GM13977 (cell line): ENCODE results near the gene AAMDC.
"Not testable (repeated sequence)": the region's sequence is repeated elsewhere in the genome, so short reads cannot be mapped to it uniquely, and the experiment has no call there.

Experiments used
- DNase-seq: peaks from one replicate; pipeline ENCODE4 v3.0.0; 2012; ENCODE audit warnings: low spot score
- in situ Hi-C: fragments of 300-500 bp; cut with MboI; formaldehyde crosslinking; loops from one replicate; pipeline ENCODE4 v1.12.0; 2022; ENCODE audit warnings: low sequenced_read_pairs, low pct_unique_long_range_greater_than_20kb, mixed read lengths, inconsistent platforms; ENCODE audit not compliant: unreplicated experiment
- TF ChIP-seq, protein P1 (sequence below): IDR thresholded peaks from 2 replicates; pipeline ENCODE4 v1.5.1; 2012; ENCODE audit warnings: mild to moderate bottlenecking, control low read depth; ENCODE audit not compliant: insufficient read depth; ENCODE audit errors: extremely low read depth, missing control alignments

Gene AAMDC

DNA sequence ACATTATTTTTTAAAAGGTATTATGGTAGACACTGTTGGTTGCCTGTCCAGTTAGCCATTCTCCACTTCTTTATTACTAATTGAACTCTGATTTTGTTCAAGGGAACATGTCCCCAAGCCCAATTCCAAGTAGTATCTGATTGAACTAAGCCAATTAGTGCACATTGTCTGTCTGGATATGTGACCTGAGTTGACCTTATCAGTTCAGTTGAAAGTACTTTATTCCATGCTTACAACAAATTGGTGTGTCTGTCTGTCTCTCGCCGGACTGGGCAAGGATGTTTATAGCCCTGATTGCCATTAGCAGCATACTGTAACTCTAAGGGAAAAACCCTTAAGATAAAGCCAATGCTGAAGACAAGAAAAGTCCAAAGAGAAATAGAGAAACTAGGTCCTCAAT lies 87.9 kb downstream of the AAMDC start:
- DNase-seq = no peak
- TF ChIP-seq, protein P1, sequence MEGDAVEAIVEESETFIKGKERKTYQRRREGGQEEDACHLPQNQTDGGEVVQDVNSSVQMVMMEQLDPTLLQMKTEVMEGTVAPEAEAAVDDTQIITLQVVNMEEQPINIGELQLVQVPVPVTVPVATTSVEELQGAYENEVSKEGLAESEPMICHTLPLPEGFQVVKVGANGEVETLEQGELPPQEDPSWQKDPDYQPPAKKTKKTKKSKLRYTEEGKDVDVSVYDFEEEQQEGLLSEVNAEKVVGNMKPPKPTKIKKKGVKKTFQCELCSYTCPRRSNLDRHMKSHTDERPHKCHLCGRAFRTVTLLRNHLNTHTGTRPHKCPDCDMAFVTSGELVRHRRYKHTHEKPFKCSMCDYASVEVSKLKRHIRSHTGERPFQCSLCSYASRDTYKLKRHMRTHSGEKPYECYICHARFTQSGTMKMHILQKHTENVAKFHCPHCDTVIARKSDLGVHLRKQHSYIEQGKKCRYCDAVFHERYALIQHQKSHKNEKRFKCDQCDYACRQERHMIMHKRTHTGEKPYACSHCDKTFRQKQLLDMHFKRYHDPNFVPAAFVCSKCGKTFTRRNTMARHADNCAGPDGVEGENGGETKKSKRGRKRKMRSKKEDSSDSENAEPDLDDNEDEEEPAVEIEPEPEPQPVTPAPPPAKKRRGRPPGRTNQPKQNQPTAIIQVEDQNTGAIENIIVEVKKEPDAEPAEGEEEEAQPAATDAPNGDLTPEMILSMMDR = no peak

DNA sequence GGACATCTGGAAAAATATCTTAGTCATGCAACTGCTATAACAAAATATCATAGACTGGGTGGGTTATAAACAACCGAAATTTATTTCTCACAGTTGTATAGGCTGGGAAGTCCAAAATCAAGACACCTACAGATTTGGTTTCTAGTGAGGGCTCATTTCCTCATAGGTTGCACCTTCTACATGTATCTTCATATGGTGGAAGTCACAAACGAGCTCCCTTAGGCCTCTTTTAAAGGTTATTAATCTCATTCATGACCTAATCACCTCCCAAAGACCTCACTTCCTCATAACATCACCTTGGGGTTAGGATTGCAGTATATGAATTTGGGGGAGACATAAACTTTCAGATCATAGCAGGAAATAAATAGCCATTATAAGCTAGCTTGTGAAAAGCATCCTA lies 88.3 kb downstream of the AAMDC start:
- in situ Hi-C loops = no loop called here
- TF ChIP-seq, protein P1 = no peak

More for the DNA sequence above, 87.9 kb downstream of the AAMDC start:
- in situ Hi-C loops = no loop called here

DNA sequence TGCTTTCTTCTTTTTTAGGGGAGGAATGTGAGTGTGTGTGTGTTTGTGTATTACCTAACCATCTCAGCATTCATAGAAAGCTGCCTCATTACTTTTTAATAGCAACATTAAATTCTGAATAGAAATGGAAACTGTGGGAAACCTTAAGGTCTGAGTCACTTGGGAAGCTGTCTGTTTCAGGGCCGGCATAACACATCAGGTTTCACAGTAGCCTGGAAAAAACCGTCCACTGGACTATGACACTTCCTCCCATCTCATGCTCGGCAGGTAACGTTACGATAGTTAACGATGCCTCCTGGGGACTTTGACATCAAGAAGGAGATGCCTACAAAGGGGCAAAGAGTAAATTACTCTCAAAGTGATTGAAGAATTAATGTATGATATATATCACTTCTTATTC lies 89.9 kb downstream of the AAMDC start:
- in situ Hi-C loops = not testable (repeated sequence)

More for the DNA sequence above, 88.3 kb downstream of the AAMDC start:
- DNase-seq = no peak

DNA sequence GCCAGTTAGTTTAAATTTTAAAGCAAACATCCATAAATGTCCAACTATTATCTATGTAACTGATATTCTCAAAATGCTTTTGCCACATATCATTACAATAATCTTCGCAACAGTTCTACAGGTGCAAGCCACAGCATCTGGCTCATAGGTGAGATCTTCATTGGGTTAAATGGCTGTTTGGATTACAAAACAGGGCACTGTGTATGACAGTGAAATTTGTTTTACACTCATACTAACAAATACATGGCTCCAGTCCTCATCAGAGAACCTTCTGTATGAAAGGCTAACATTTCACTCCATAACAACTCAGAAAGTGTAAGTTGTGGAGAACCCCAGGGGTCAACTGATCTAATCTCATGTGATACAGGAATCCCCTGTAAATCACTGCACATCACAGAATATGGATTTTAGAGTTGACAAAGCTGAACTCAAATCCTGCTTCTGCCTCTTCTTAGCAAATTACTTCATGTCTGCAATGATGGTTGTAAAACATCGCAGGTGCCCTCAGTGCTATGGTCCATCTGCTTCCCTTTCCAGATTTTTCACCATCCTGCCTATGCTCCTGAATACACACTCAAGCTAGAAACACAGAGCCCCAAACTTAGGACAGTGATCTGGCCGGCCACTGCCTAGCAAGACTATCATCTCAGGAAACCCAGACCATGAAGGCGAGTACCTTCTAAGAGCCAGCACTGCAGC lies 92.8 kb downstream of the AAMDC start:
- DNase-seq, in situ Hi-C loops: not testable (repeated sequence)

More for the DNA sequence above, 89.9 kb downstream of the AAMDC start:
- DNase-seq = not testable (repeated sequence)

DNA sequence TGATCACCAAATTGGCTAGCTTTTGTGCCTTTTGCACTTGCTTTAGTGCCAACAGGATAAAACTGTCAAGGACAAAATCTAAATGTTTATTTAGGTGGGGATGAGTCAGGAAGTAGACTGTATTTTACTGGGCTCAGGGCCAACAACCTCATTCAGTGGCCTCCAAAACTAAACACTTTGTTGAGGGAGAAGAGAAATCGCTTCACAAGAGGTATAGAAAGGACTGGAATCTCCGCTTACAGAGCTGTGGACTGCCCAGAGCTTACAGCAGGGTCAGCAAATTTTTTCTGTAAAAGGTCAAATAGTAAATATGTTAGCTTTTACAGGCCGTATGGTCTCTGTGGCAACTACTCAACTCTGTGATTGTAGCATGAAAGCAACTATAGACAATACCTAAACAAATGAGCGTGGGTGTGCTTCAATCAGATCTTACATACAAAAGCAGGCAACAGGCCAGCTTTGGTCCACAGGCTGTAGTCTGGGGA lies 93.4 kb downstream of the AAMDC start:
- DNase-seq, in situ Hi-C loops: not testable (repeated sequence)

DNA sequence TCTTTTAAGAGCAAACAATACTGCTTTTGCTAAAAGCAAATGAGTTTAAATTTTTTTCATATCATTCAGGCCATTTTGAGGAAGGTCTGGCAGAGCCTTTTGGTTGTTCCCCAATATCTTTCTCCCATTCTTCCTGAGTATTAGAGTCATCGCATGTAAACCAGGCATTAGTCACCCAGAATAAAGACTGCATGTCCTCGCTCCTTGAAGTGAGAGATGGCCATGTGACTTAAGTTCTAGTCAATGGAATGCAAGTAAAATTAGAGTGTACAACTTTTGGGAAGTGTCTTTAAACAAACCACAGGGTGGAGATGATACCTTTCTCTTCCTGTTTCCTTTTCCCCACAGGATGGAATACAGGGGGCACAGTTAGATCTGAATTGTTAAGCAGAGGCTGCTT lies 96.8 kb downstream of the AAMDC start:
- DNase-seq, in situ Hi-C loops: not testable (repeated sequence)
